Chondrocyte (in vitro differentiated cells): ENCODE results near the gene DPYSL5. TPM values are rescaled to one million over a fixed set of nuclear protein-coding genes. Genes with fewer than 3 reads are reported as not detected.

Experiments
- DNase-seq: peaks from one replicate; pipeline ENCODE4 v3.0.0; 2021; ENCODE audit warnings: mixed read lengths, low spot score
- H3K27ac Mint-ChIP-seq: one replicate; pipeline ENCODE4 v1.8.0; 2021; ENCODE audit warnings: mild to moderate bottlenecking, moderate library complexity, mixed read lengths; ENCODE audit not compliant: unreplicated experiment
- H3K27me3 Mint-ChIP-seq: 2 replicates; pipeline ENCODE4 v1.8.0; 2021; ENCODE audit warnings: low read depth, mixed read lengths
- H3K36me3 Mint-ChIP-seq: 2 replicates; pipeline ENCODE4 v1.8.0; 2021; ENCODE audit warnings: low read depth, mixed read lengths
- H3K4me1 Mint-ChIP-seq: 2 replicates; pipeline ENCODE4 v1.8.0; 2021; ENCODE audit warnings: low read depth, mild to moderate bottlenecking, mixed read lengths
- H3K4me3 Mint-ChIP-seq: one replicate; pipeline ENCODE4 v1.8.0; 2021; ENCODE audit warnings: mild to moderate bottlenecking, moderate library complexity, mixed read lengths; ENCODE audit not compliant: unreplicated experiment
- H3K9me3 Mint-ChIP-seq: 2 replicates; pipeline ENCODE4 v1.8.0; 2021; ENCODE audit warnings: low read depth, mixed read lengths
- total RNA-seq: library from RNA; stranded (reverse); gene quantifications from 3 replicates; pipeline ENCODE4 v1.2.1, GENCODE V29; 2021
- TF ChIP-seq, protein P1 (sequence below): fragments of 200-600 bp; sonication (generic); IDR thresholded peaks from 2 replicates; pipeline ENCODE4 v1.5.0; 2021; ENCODE audit warnings: antibody characterized with exemption, mild to moderate bottlenecking, moderate library complexity

The DPYSL5 gene
- total RNA-seq, 1 donor from 2014 or later: 0.25 TPM

DNA sequence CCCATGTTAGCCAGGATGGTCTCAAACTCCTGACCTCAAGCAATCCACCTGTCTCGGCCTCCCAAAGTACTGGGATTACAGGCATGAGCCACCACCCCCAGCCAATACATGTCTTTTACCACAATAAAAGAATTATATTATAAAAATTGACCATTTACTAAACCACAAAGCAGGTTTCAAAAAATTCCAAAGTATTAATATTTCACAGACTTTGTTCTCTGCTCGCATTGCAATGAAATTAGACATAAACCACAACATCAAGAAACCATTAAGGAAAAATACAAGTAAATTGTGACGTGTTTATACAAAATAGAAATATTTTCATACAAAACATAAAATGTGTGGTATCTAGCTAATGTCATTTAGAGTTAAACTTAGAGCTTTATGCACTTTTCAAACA, 109.1 kb downstream of the DPYSL5 start:
- Mint-ChIP-seq H3K9me3 (no peaks in the 10 kb centered on the region), H3K36me3 (no peaks in the 10 kb centered on the region), H3K27ac (no peak overlapping the region), H3K4me1 (peaks cover 5% of the 10 kb centered on the region), H3K4me3 (no peak overlapping the region), H3K27me3 (peaks cover 65% of the 10 kb centered on the region)
- TF ChIP-seq, protein P1, sequence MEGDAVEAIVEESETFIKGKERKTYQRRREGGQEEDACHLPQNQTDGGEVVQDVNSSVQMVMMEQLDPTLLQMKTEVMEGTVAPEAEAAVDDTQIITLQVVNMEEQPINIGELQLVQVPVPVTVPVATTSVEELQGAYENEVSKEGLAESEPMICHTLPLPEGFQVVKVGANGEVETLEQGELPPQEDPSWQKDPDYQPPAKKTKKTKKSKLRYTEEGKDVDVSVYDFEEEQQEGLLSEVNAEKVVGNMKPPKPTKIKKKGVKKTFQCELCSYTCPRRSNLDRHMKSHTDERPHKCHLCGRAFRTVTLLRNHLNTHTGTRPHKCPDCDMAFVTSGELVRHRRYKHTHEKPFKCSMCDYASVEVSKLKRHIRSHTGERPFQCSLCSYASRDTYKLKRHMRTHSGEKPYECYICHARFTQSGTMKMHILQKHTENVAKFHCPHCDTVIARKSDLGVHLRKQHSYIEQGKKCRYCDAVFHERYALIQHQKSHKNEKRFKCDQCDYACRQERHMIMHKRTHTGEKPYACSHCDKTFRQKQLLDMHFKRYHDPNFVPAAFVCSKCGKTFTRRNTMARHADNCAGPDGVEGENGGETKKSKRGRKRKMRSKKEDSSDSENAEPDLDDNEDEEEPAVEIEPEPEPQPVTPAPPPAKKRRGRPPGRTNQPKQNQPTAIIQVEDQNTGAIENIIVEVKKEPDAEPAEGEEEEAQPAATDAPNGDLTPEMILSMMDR: no peak
- DNase-seq: no peak

- peaks cover 63% of the 10 kb centered on the region for H3K27me3 Mint-ChIP-seq
Measured at GRCh38 chr2:26957534-26957933, 109.6 kb downstream of the DPYSL5 start.

GRCh38 chr2:26959331-26959730, 111.4 kb downstream of the DPYSL5 start:
- Mint-ChIP-seq H3K4me1 (peaks cover 5% of the 10 kb centered on the region), H3K9me3 (no peaks in the 10 kb centered on the region), H3K27me3 (peaks cover 55% of the 10 kb centered on the region), H3K27ac (no peak overlapping the region), H3K36me3 (no peaks in the 10 kb centered on the region), H3K4me3 (no peak overlapping the region)
- TF ChIP-seq, protein P1: no peak
- no peak for DNase-seq

More at GRCh38 chr2:26957534-26957933, 109.6 kb downstream of the DPYSL5 start:
- Mint-ChIP-seq H3K36me3 (no peaks in the 10 kb centered on the region), H3K9me3 (no peaks in the 10 kb centered on the region), H3K4me1 (peaks cover 5% of the 10 kb centered on the region), H3K27ac (no peak overlapping the region), H3K4me3 (no peak overlapping the region)
- no peak for DNase-seq
- TF ChIP-seq, protein P1: no peak

DNA sequence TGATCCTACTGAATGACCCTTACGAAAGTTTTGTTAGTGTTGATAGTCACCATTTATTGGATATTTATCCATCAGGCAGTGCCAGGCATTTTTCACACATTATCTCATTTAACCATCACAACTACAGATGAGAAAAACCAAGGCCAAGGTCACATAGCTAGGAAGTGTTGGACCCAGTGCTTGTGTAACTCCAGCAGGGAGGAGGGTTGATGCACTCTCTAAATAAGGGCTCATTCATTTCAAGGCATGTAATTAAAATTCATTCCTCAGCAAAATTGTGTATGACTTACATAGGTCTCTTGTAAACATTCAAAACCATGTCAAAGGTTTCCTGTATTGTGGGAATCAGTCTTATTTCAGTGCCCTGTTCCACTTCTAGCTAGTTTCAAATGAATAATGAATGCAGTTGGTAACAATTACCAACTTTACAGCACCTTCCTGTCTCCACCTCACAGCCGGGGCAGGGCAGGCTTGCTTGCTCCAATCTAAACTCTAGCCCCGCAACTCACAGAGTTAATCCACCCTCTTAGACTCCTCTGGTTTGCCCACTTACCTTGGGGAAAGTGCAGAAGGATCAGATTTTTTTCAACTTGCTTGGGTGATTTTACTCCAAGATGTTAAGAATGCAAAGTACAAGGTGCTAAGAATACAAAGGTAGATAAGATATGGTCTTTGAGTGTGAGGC, 116.7 kb downstream of the DPYSL5 start:
- TF ChIP-seq, protein P1: no peak
- peaks cover 28% of the 10 kb centered on the region for H3K27me3 Mint-ChIP-seq
- peaks cover 11% of the 10 kb centered on the region for H3K4me1 Mint-ChIP-seq
- DNase-seq: no peak
- H3K9me3 Mint-ChIP-seq: no peaks in the 10 kb centered on the region
- H3K36me3 Mint-ChIP-seq: no peaks in the 10 kb centered on the region
- no peak overlapping the region for H3K27ac Mint-ChIP-seq
- no peak overlapping the region for H3K4me3 Mint-ChIP-seq

GRCh38 chr2:26968001-26968400, 120.1 kb downstream of the DPYSL5 start:
- no peak for DNase-seq
- Mint-ChIP-seq H3K27ac (no peak overlapping the region), H3K4me3 (no peak overlapping the region), H3K36me3 (no peaks in the 10 kb centered on the region), H3K27me3 (peaks cover 18% of the 10 kb centered on the region), H3K9me3 (no peaks in the 10 kb centered on the region), H3K4me1 (peaks cover 19% of the 10 kb centered on the region)
- TF ChIP-seq, protein P1: no peak
